Measurements from ENCODE around the gene SLC8B1.

GRCh38 chr12:113253532-113254285 is 81.2 kb downstream of the SLC8B1 start:
- TF ChIP-seq POLR2A (IDR thresholded peaks at IDR 0.05) = no peak
- TF ChIP-seq CTCF (IDR thresholded peaks at IDR 0.05) = no peak
- no peak for TF ChIP-seq POLR2AphosphoS5 (IDR thresholded peaks at IDR 0.05)
- no peak for TF ChIP-seq EP300 (IDR thresholded peaks at IDR 0.05; ENCODE audit: low read depth)
